ENCODE data around the gene SCAMP2.
"Not testable (repeated sequence)": the region's sequence is repeated elsewhere in the genome, so short reads cannot be mapped to it uniquely, and the experiment has no call there.

The SCAMP2 gene, protein sequence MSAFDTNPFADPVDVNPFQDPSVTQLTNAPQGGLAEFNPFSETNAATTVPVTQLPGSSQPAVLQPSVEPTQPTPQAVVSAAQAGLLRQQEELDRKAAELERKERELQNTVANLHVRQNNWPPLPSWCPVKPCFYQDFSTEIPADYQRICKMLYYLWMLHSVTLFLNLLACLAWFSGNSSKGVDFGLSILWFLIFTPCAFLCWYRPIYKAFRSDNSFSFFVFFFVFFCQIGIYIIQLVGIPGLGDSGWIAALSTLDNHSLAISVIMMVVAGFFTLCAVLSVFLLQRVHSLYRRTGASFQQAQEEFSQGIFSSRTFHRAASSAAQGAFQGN

GRCh38 chr15:74873036-74873755 lies at the start of gene SCAMP2:
SCAMP2 (minus strand) TSS chr15:74873365; CDS start chr15:74873255, 110 bp downstream.
- peak; percentile 97 for DNase-seq

- no peak for DNase-seq
Observed at GRCh38 chr15:74920456-74920855, 47.3 kb upstream of the SCAMP2 start.

DNA sequence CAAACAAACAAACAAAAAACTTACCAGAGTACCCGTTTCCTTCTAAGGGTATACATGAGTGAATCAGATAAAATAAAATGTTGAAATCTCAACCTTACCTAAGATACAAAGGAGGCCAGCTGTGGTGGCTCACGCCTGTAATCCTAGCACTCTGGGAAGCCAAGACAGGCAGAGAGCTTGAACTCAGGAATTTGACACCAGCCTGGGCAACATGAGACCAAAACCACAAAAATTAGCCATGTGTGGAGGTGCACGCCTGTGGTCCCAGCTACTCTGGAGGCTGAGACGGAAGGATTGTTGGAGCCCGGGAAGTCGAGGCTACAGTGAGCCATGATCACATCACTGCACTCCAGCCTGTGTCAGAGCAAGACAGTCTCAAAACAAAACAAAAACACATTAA lies 44.5 kb upstream of the SCAMP2 start:
- DNase-seq: no peak

- not testable (repeated sequence) for DNase-seq
Observed at GRCh38 chr15:74913799-74914198, 40.6 kb upstream of the SCAMP2 start.

DNA sequence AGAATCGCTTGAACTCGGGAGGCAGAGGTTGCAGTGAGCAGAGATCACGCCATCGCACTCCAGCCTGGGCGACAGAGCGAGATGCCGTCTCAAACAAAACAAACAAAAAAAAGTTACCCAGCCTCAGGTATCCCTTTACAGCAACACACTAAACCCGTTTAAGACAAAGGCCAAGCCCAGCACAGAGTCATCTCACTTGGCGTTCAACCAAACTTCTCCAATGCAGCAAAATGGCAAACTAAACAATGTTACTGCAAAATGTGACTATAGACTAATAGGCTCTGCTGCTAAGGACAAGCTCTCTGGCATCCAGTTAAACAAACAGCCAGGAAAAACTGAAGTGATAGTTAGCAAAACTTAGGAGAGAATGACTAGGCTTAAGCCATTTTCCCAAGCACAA lies 39.9 kb upstream of the SCAMP2 start:
- no peak for DNase-seq

- DNase-seq: no peak
Observed at GRCh38 chr15:74908635-74909034, 35.5 kb upstream of the SCAMP2 start.

- DNase-seq: no peak
Observed at GRCh38 chr15:74907163-74907870, 34.2 kb upstream of the SCAMP2 start.

DNA sequence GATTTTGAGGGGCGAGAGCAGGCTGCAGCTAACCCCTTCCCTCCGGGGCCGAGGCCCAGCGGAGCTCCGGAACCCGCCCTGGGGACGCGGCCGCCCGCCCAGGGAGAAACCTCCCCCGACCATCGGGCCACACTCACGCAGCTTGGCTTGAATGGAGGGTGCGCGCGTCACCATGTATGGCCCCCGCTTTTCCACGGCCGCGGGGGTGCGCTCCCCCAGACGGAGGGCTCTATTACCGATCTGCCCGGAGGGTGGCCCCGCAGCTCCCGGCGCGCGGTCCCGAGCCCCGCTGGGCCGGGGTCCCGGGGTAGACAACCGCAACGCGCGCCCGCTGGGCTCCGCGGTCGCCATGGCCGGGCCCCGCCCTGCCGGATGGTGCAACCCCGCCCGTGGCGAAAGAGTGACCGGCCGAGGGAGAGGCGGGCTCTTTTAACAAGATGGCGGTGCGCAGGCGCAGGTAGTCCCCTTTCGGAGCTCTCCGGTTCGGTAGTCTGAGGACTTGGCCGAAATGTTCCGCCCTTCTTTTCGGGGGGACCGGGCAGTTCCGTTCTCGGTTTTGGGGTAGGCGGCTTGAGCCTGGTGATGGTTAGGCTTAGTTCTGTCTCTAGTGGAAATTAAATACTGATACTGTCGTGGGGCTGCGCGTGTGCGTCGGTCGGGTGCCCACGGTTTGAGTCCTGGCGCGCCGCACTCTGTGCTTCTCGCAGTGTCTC lies 33.4 kb upstream of the SCAMP2 start, which contains the start of gene FAM219B:
FAM219B (minus strand) TSS at position 402 of the 713 bp plus-strand sequence; CDS start at position 351, 51 bp downstream.
- DNase-seq: peak; percentile 91

DNA sequence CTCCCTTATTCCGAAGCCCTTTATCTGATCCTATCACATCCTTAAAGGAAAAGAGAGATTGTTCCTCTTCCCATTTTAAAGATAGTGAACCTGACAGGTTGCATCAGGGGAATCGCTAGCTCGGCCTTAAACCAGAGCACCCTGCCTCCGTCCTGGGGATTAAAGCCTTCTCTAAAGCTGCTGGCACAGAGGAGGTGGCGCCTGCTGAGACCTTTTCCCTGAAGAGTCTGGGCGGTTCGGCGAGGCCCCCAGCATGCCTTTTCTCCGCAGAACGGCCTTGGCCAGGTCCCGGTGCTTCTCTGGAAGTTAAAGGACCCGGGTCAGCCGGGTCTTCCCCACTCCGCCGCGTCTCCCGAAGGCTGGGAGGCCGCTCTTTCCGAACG lies 32.9 kb upstream of the SCAMP2 start:
- no peak for DNase-seq

- no peak for DNase-seq
Observed at GRCh38 chr15:74904190-74904805, 31.1 kb upstream of the SCAMP2 start.

GRCh38 chr15:74903676-74904075 lies 30.5 kb upstream of the SCAMP2 start:
- DNase-seq: no peak

DNA sequence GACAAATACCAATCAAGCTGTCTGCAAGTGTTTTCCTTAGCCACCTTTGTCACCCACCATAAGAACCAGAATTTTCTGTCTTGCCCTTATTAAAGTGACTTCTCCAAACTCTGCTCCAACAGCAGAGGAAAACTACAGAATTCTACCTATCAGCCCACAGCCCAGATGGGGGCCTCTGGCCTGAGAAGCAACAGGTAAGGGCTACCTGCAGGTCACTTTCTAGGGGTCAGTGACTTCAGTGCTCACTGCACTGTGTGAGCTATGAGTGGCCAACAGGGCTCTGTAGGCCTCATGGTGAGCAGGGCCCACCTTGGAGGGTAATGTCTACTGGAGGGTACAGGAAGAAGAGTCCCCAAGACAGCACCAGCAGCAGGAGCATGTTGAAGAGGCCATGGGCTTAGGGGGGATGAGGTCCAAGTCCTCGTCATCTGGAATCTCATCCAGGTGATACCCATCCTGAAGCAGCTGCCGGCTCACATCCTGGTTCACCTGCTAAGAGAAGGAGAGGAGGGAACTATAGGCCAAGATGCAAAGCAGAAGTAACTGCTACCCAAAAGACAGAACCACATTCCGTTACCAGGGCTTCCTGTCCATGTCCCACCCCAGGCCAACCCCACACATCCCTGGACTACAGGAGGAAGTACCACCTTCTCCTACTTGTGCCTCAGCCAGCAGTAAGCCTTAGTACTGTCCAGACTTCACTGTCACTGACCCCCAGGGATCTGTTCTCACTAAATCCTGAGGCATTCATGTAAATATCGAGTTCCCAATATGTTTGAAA lies 29.3 kb upstream of the SCAMP2 start:
- no peak for DNase-seq

DNA sequence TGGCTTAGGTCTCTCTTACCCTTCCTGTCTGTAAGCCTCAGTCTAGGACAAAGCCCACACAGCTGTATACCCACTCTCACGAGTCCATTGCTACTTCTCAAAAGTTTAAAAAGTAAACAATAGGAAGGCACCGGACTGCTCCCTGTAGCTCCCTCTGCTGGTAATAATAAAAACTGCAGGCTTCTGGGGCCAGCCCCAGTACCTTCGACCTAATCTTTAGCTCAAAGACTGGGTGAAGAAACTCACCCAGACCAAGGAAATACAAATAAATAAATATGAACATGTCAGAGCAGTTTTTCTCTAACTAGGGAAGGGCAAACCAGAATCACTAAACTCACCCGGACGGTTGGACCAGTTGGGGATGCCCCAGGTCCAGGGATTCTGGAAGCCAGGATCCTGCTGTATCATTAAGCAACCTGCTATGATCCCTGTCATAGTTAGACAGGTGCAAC lies 28.5 kb upstream of the SCAMP2 start:
- DNase-seq: peak; percentile 63

GRCh38 chr15:74897300-74897701 lies 24.1 kb upstream of the SCAMP2 start:
- no peak for DNase-seq

DNA sequence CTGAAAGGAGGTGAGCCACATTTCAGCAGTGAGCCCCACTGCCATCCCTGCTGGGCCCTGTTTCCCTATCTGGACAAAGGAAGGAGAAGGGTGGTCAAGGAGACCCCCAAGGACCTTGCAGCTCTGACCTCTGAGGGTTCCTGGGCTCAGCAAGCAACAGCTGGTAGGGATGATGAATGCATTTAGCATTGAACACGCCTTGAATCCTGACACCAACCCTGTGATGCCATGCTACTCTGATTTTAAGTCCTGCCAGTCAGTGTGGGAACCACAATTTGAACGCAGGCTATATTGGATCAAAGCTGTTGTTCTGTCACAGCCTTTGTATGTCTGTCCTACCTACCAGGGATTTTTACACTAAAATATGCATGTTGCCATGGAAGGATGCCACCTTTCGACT lies 23.2 kb upstream of the SCAMP2 start:
- DNase-seq: no peak

- DNase-seq: no peak
Observed at GRCh38 chr15:74895830-74896229, 22.7 kb upstream of the SCAMP2 start.

DNA sequence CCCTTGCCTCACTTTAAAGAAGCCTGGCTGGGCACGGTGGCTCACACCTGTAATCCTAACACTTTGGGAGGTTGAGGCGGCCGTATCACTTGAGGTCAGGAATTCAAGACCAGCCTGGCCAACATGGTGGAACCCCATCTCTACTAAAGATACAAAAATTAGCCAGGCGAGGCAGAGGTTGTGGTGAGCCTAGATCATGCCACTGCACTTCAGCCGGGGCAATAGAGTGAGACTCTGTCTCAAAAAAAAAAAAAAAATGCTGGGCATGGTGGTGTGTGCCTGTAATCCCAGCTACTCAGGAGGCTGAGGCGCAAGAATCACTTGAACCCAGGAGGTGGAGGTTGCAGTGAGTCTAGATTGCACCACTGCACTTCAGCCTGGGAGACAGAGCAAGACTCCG lies 21.2 kb upstream of the SCAMP2 start:
- not testable (repeated sequence) for DNase-seq

DNA sequence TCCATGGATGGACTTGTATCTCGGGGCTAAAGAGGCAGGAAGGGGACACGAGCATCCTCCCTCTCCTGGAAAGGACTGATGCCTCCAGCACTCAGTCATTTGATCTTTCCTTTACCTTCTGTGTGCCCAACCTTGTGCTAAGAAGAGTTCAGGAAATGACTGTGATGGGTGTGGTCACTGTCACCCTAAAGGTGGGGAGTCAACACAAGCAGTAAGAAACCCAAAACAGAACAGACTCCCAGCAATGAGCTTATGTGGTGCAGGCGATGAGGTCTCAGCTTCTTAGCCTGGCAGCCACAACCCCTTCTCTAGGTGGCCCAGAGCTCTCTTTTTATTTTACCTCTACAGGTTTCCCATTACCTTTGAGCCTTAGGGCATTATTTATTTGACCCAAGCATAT lies 20.5 kb upstream of the SCAMP2 start:
- DNase-seq: no peak

- DNase-seq: no peak
Observed at GRCh38 chr15:74892931-74893330, 19.8 kb upstream of the SCAMP2 start.

DNA sequence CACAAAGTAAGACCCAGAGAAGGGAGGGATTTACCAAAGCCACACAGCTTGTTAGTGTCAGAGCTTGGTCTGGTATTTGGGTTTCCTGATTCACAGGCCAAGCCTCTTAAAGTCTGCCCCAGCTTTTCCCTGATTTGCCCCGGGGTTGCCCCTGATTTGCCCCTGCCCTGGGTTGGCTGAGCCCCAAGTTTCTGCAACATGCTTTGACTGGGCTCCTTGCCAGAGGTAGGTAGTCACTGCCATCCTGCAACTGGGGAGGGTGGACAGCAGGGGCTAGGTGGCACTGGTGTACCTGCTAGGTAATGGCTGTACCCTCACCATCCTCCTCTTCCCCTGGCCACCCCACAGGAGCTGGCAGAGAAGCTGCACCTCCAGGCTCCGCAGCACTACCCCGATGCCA lies 19.1 kb upstream of the SCAMP2 start:
- DNase-seq: no peak

GRCh38 chr15:74891469-74891868 lies 18.3 kb upstream of the SCAMP2 start:
- DNase-seq: no peak

DNA sequence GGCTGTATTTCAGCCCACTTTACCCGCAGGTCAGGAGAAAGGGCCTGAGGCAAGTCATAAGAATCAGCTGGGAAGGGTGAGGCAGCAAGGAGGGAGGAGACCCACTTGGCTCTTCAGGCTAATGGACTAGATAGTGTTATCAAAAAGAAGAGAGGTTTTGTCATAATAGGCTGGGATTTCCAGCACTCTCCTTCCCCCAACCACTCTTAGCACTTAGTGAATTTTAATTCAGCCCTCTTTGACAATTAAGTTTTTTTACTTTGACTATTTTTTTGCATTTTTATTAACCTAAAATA lies 17.4 kb upstream of the SCAMP2 start:
- no peak for DNase-seq
